ENCODE data around the gene TACC3. TPM values are rescaled to one million over a fixed set of nuclear protein-coding genes. Genes with fewer than 3 reads are reported as not detected.
A peak's percentile ranks its signal among the peaks of the same experiment; 100 is the strongest.

Gene TACC3
- total RNA-seq, 1 experiment from 2014 or later, result 207 TPM

GRCh38 chr4:1780435-1780834 is 59.1 kb downstream of the TACC3 start:
- Mint-ChIP-seq H3K9me3 (no peaks in the 10 kb centered on the region), H3K4me3 (no peak overlapping the region), H3K36me3 (no peaks in the 10 kb centered on the region), H3K27me3 (ENCODE audit: low read depth) (no peaks in the 10 kb centered on the region), H3K27ac (peak overlapping the region; percentile 53; the same call in 1 of the 2 replicates), H3K4me1 (peaks cover 15% of the 10 kb centered on the region; the same call in 1 of the 2 replicates)
- ChIA-PET CTCF (interaction anchor here (1.4 to 6.1 kb wide), 4 partner anchors 12 to 32 kb away, joined by 6 to 88 read pairs (median 16); partner anchors contain the start of gene FGFR3), POLR2A (no interaction called here)
- no peak for TF ChIP-seq OVOL2 (CRISPR knock-in tag; IDR thresholded peaks at IDR 0.05; ENCODE audit: borderline replicate concordance)
- TF ChIP-seq NR3C1 (CRISPR knock-in tag; conservative IDR thresholded peaks at IDR 0.05; ENCODE audit: low read depth), result no peak
- TF ChIP-seq ZNF121 (CRISPR knock-in tag; IDR thresholded peaks at IDR 0.05), result 0 out of 2 replicates have a peak, but pooled peaks have one; percentile 56
- no peak for ATAC-seq
- DNase-seq (ENCODE audit: low spot score), result no peak

DNA sequence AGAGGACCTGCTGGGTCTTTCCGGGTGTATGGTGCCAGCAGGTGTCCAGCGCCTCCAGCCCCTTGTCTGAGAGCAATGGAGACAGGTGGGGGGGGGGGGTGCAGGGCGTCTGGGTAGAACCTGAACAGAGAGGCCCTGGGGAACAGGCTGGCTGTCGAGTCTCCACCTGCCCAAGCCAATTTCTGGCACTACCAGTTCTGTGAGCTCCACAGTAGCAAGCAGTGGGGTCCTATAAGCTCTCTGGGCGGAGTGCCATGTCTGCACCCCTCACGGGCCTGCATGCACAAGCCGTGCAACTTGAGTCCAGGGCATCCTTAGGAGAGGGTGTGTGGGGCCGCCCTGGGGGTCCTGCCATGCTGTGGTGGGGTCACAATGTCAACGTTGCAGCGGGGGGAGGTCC is 61.7 kb downstream of the TACC3 start:
- H3K27ac Mint-ChIP-seq, result no peak overlapping the region
- no peaks in the 10 kb centered on the region for H3K27me3 Mint-ChIP-seq (ENCODE audit: low read depth)
- H3K4me3 Mint-ChIP-seq, result no peak overlapping the region
- ATAC-seq, result no peak
- DNase-seq (ENCODE audit: low spot score), result no peak
- ChIA-PET CTCF (interaction anchor here (0.6 to 2.7 kb wide), 7 partner anchors 9 to 116 kb away, joined by 3 to 15 read pairs (median 7); no protein-coding TSS in a partner anchor), POLR2A (interaction anchor here (0.7 to 1.8 kb wide), 2 partner anchors 10 to 35 kb away, joined by 3 to 4 read pairs; partner anchors contain the start of gene FGFR3)
- TF ChIP-seq RORB (CRISPR knock-in tag; IDR thresholded peaks at IDR 0.05) (no peak), ZNF138 (CRISPR knock-in tag; conservative IDR thresholded peaks at IDR 0.05) (no peak), ZNF219 (CRISPR knock-in tag; IDR thresholded peaks at IDR 0.05; ENCODE audit: borderline replicate concordance) (no peak), ZNF317 (CRISPR knock-in tag; IDR thresholded peaks at IDR 0.05; ENCODE audit: borderline replicate concordance, low read depth) (no peak), GABPB1 (CRISPR knock-in tag; IDR thresholded peaks at IDR 0.05) (no peak), FOXK1 (CRISPR knock-in tag; IDR thresholded peaks at IDR 0.05) (no peak), RELA (CRISPR knock-in tag; IDR thresholded peaks at IDR 0.05; ENCODE audit: borderline replicate concordance) (no peak), NFYB (CRISPR knock-in tag; conservative IDR thresholded peaks at IDR 0.05; ENCODE audit: low read depth) (no peak), MYBL2 (CRISPR knock-in tag; IDR thresholded peaks at IDR 0.05) (no peak), ATF2 (CRISPR knock-in tag; IDR thresholded peaks at IDR 0.05; ENCODE audit: borderline replicate concordance, low read depth) (no peak)
- TF ChIP-seq, protein P1, sequence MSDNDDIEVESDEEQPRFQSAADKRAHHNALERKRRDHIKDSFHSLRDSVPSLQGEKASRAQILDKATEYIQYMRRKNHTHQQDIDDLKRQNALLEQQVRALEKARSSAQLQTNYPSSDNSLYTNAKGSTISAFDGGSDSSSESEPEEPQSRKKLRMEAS (CRISPR knock-in tag; IDR thresholded peaks at IDR 0.05), result no peak
- TF ChIP-seq, protein P2, sequence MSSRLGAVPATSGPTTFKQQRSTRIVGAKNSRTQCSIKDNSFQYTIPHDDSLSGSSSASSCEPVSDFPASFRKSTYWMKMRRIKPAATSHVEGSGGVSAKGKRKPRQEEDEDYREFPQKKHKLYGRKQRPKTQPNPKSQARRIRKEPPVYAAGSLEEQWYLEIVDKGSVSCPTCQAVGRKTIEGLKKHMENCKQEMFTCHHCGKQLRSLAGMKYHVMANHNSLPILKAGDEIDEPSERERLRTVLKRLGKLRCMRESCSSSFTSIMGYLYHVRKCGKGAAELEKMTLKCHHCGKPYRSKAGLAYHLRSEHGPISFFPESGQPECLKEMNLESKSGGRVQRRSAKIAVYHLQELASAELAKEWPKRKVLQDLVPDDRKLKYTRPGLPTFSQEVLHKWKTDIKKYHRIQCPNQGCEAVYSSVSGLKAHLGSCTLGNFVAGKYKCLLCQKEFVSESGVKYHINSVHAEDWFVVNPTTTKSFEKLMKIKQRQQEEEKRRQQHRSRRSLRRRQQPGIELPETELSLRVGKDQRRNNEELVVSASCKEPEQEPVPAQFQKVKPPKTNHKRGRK (CRISPR knock-in tag; IDR thresholded peaks at IDR 0.05; ENCODE audit: borderline replicate concordance), result no peak
- TF ChIP-seq, protein P3, sequence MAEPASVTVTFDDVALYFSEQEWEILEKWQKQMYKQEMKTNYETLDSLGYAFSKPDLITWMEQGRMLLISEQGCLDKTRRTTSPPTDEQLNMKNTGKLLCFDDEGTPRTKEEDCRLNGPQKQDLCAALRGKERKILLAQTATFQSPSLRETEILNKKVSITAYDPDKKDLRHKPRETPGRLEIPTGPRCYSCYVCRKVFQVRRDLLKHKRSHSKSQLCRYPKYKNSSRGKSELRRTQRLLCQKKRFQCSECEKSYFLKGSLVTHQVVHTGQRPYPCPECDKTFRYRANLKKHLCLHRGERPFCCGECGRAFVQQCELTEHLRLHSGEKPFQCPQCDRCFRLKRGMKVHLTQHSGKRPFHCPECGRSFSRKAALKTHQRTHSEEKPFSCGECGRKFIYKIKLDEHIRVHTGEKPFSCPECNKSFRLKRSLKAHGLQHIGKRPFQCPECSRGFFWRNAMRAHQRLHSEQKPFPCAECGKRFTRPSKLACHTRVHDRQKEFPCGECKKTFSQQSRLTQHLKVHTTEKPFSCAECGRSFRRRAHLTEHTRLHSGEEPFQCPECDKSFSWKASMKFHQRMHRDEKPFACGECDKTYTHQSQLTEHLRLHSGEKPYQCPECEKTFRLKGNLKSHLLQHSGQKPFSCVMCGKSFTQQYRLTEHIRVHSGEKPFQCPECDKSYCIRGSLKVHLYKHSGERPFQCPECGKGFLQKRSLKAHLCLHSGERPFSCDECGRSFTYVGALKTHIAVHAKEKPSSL (CRISPR knock-in tag; conservative IDR thresholded peaks at IDR 0.05), result no peak
- TF ChIP-seq, protein P4, sequence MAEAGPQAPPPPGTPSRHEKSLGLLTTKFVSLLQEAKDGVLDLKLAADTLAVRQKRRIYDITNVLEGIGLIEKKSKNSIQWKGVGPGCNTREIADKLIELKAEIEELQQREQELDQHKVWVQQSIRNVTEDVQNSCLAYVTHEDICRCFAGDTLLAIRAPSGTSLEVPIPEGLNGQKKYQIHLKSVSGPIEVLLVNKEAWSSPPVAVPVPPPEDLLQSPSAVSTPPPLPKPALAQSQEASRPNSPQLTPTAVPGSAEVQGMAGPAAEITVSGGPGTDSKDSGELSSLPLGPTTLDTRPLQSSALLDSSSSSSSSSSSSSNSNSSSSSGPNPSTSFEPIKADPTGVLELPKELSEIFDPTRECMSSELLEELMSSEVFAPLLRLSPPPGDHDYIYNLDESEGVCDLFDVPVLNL (CRISPR knock-in tag; IDR thresholded peaks at IDR 0.05; ENCODE audit: borderline replicate concordance, low read depth), result no peak
- TF ChIP-seq, protein P5, sequence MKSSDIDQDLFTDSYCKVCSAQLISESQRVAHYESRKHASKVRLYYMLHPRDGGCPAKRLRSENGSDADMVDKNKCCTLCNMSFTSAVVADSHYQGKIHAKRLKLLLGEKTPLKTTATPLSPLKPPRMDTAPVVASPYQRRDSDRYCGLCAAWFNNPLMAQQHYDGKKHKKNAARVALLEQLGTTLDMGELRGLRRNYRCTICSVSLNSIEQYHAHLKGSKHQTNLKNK (CRISPR knock-in tag; IDR thresholded peaks at IDR 0.05), result no peak
- peaks cover 9% of the 10 kb centered on the region; the same call in 1 of the 2 replicates for H3K4me1 Mint-ChIP-seq
- no peaks in the 10 kb centered on the region for H3K9me3 Mint-ChIP-seq
- no peaks in the 10 kb centered on the region for H3K36me3 Mint-ChIP-seq

Measured in WTC11 (cell line).